Kasumi-1 (cell line): ENCODE data around the gene TANGO6.

ENCODE experiments used
- DNase-seq, 2 experiments: peaks; one replicate each; lab custom pipeline; 2025; lab: John Stamatoyannopoulos, UW

TANGO6 gene

GRCh38 chr16:68866933-68867332 lies 23.6 kb downstream of the TANGO6 start:
- no peak for DNase-seq

- DNase-seq = no peak
Measured at GRCh38 chr16:68869492-68870088, 26.3 kb downstream of the TANGO6 start.

- no peak for DNase-seq
Measured at GRCh38 chr16:68873635-68874471, 30.5 kb downstream of the TANGO6 start.

GRCh38 chr16:68875871-68876270 lies 32.5 kb downstream of the TANGO6 start:
- DNase-seq = no peak

- DNase-seq = no peak
Measured at GRCh38 chr16:68883685-68884084, 40.4 kb downstream of the TANGO6 start.

GRCh38 chr16:68884401-68884800 lies 41.1 kb downstream of the TANGO6 start:
- DNase-seq = no peak

GRCh38 chr16:68884861-68885720 lies 41.8 kb downstream of the TANGO6 start:
- no peak for DNase-seq

- DNase-seq = no peak
Measured at GRCh38 chr16:68887107-68887506, 43.8 kb downstream of the TANGO6 start.

GRCh38 chr16:68889508-68890150 lies 46.3 kb downstream of the TANGO6 start:
- DNase-seq = no peak

- DNase-seq = no peak
Measured at GRCh38 chr16:68892214-68892613, 48.9 kb downstream of the TANGO6 start.

GRCh38 chr16:68892898-68893297 lies 49.6 kb downstream of the TANGO6 start:
- DNase-seq = no peak

GRCh38 chr16:68893710-68894705 lies 50.7 kb downstream of the TANGO6 start:
- peak; percentile 41 to 52 for DNase-seq

GRCh38 chr16:68894714-68895113 lies 51.4 kb downstream of the TANGO6 start:
- DNase-seq = no peak

- no peak for DNase-seq
Measured at GRCh38 chr16:68898026-68898425, 54.7 kb downstream of the TANGO6 start.

- no peak for DNase-seq
Measured at GRCh38 chr16:68900009-68900408, 56.7 kb downstream of the TANGO6 start.

GRCh38 chr16:68902003-68902968 lies 59.0 kb downstream of the TANGO6 start:
- peak; percentile 47 to 62 for DNase-seq

GRCh38 chr16:68902969-68903345 lies 59.6 kb downstream of the TANGO6 start:
- DNase-seq = no peak

GRCh38 chr16:68907297-68907696 lies 64.0 kb downstream of the TANGO6 start:
- DNase-seq = no peak

- no peak for DNase-seq
Measured at GRCh38 chr16:68907781-68908181, 64.5 kb downstream of the TANGO6 start.
